GM13976 (cell line): Measurements from ENCODE around the gene RABEPK.

Experiments used
- DNase-seq: peaks from one replicate; pipeline ENCODE4 v3.0.0; 2012; ENCODE audit warnings: low spot score
- CTCF ChIP-seq: IDR thresholded peaks from 2 replicates; pipeline ENCODE4 v1.5.1; 2012; ENCODE audit warnings: borderline replicate concordance, mild to moderate bottlenecking; ENCODE audit not compliant: insufficient read depth; ENCODE audit errors: extremely low read depth, missing control alignments, control extremely low read depth
- in situ Hi-C: fragments of 300-500 bp; cut with MboI; formaldehyde crosslinking; loops from one replicate; pipeline ENCODE4 v1.12.0; 2022; ENCODE audit warnings: low sequenced_read_pairs, mixed read lengths, inconsistent platforms; ENCODE audit not compliant: unreplicated experiment

RABEPK gene

GRCh38 chr9:125268394-125269013 is 68.2 kb downstream of the RABEPK start:
- TF ChIP-seq CTCF: no peak
- in situ Hi-C loops: no loop called here
- no peak for DNase-seq

- in situ Hi-C loops: no loop called here
- TF ChIP-seq CTCF: no peak
- no peak for DNase-seq
Observed at GRCh38 chr9:125269014-125269397, 68.7 kb downstream of the RABEPK start.

- in situ Hi-C loops: no loop called here
- no peak for DNase-seq
- no peak for TF ChIP-seq CTCF
Observed at GRCh38 chr9:125271081-125271480, 70.7 kb downstream of the RABEPK start.

GRCh38 chr9:125272697-125273096 is 72.4 kb downstream of the RABEPK start:
- in situ Hi-C loops: no loop called here
- TF ChIP-seq CTCF: no peak
- DNase-seq: no peak

GRCh38 chr9:125276771-125277170 is 76.4 kb downstream of the RABEPK start:
- TF ChIP-seq CTCF: no peak
- in situ Hi-C loops: no loop called here
- no peak for DNase-seq

GRCh38 chr9:125277411-125277810 is 77.1 kb downstream of the RABEPK start:
- in situ Hi-C loops: no loop called here
- no peak for DNase-seq
- no peak for TF ChIP-seq CTCF
